K562 (cell line): Measurements from ENCODE around the gene HHLA2. TPM values are rescaled to one million over a fixed set of nuclear protein-coding genes. Genes with fewer than 3 reads are reported as not detected.

Source experiments
- ATAC-seq: fragments of 200-7000 bp; cut with Tn5 transposase; 3 replicates; pipeline ENCODE4 v1.9.1; 2020; ENCODE audit warnings: moderate library complexity
- BruUV-seq: library from RNA; stranded (reverse); fragments of 400-500 nt; replicated peaks from 2 replicates; lab custom pipeline; 2021; lab: Mats Ljungman, UMichigan
- CTCF ChIA-PET: fragments of 300-600 bp; formaldehyde crosslinking; extraction: SDS; loops from one replicate; lab custom pipeline; 2021; ENCODE audit warnings: low intra/inter-chr PET ratio; lab: Yijun Ruan, JAX
- POLR2A ChIA-PET: fragments of 300-600, 350-650 bp; sonication (Branson Sonifier 250); formaldehyde crosslinking; extraction: SDS; loops from one replicate; lab custom pipeline; 2021; ENCODE audit warnings: antibody characterized with exemption, inconsistent platforms; lab: Yijun Ruan, JAX
- DNase-seq, 4 experiments: peaks; one replicate each; pipeline versions ENCODE4 v3.0.0 to v3.0.0-alpha.2; 2011 to 2018; ENCODE audit warnings: low spot score in 3 of 4, mixed read lengths in 3 of 4; ENCODE audit errors: extremely low read depth in 1 of 4
- FAIRE-seq: peaks from 2 replicates; lab custom pipeline; 2011; peaks lifted over from hg19 to GRCh38; lab: Jason Lieb, UNC
- H2AFZ ChIP-seq: 2 replicates; pipeline ENCODE4 v1.6.0; 2011; ENCODE audit warnings: low read depth, low read length, control low read depth, inconsistent platforms
- H3K27ac ChIP-seq: fragments of 200-600 bp; 3 replicates; pipeline ENCODE4 v1.8.0; 2011; ENCODE audit warnings: low read depth, mild to moderate bottlenecking, control low read depth, inconsistent platforms, low read length, moderate library complexity, mixed read lengths; ENCODE audit errors: extremely low read depth
- H3K27me3 ChIP-seq, 2 experiments: fragments of 300-600 bp in 1 of 2; 2 replicates in 1 of 2; 3 replicates in 1 of 2; pipeline versions ENCODE4 v1.6.0 to v1.8.0; 2011; ENCODE audit warnings: inconsistent platforms in 2 of 2, low read length in 2 of 2, mild to moderate bottlenecking in 1 of 2, mixed read lengths in 1 of 2, moderate library complexity in 1 of 2; ENCODE audit not compliant: control insufficient read depth in 2 of 2, insufficient read depth in 2 of 2
- H3K36me3 ChIP-seq: fragments of 300-600 bp; 3 replicates; pipeline ENCODE4 v1.8.0; 2011; ENCODE audit warnings: mild to moderate bottlenecking, low read length, inconsistent platforms; ENCODE audit not compliant: control insufficient read depth, insufficient read depth
- H3K4me1 ChIP-seq, 2 experiments: fragments of 200-600 bp in 1 of 2; replicated peaks in 1 of 2; 2 replicates in 1 of 2; 3 replicates in 1 of 2; pipeline versions ENCODE4 v1.5.1 to v1.8.0; 2011; ENCODE audit warnings: inconsistent platforms in 2 of 2, low read length in 2 of 2, mild to moderate bottlenecking in 1 of 2, mixed read lengths in 1 of 2, moderate library complexity in 1 of 2; ENCODE audit not compliant: control insufficient read depth in 2 of 2, insufficient read depth in 2 of 2
- H3K4me2 ChIP-seq: 2 replicates; pipeline ENCODE4 v1.6.1; 2011; ENCODE audit warnings: low read length, control low read depth, inconsistent platforms, mixed read lengths; ENCODE audit not compliant: insufficient read depth
- H3K4me3 ChIP-seq: fragments of 200-600 bp; sonication (generic), shearing (Covaris generic); 2 replicates; pipeline ENCODE4 v1.5.1; 2016; ENCODE audit warnings: control low read depth, inconsistent platforms
- H3K79me2 ChIP-seq: fragments of 200-600 bp; 3 replicates; pipeline ENCODE4 v1.8.0; 2011; ENCODE audit warnings: low read length, inconsistent platforms; ENCODE audit not compliant: control insufficient read depth, insufficient read depth
- H3K9ac ChIP-seq, 2 experiments: 2 replicates each; pipeline versions ENCODE4 v1.6.0 to v1.6.1; 2011; ENCODE audit warnings: low read depth in 2 of 2, low read length in 2 of 2, control low read depth in 1 of 2, inconsistent platforms in 1 of 2, mild to moderate bottlenecking in 1 of 2, mixed read lengths in 1 of 2; ENCODE audit not compliant: insufficient read depth in 1 of 2
- H3K9me1 ChIP-seq: one replicate; pipeline ENCODE4 v1.6.0; 2011; ENCODE audit warnings: inconsistent platforms, mild to moderate bottlenecking, low read length, moderate library complexity; ENCODE audit not compliant: control insufficient read depth, insufficient read depth
- H3K9me3 ChIP-seq: replicated peaks from 2 replicates; pipeline ENCODE4 v1.5.1; 2011; ENCODE audit warnings: low read depth, low read length, inconsistent platforms; ENCODE audit not compliant: control insufficient read depth, insufficient read depth
- H4K20me1 ChIP-seq: replicated peaks from 2 replicates; pipeline ENCODE4 v1.6.1; 2011; ENCODE audit warnings: low read length, inconsistent platforms, mixed read lengths; ENCODE audit not compliant: control insufficient read depth, insufficient read depth
- ATF3 ChIP-seq, 2 experiments: fragments of 450-650 bp in 1 of 2; sonication (generic) in 1 of 2; formaldehyde crosslinking in 1 of 2; IDR thresholded peaks in 1 of 2; conservative IDR thresholded peaks in 1 of 2; 2 replicates each; pipeline versions ENCODE4 v1.6.1 to v1.8.1; 2016 to 2023; ENCODE audit warnings: mild to moderate bottlenecking in 2 of 2, moderate library complexity in 2 of 2, inconsistent platforms in 1 of 2, missing genetic modification reagents in 1 of 2
- CEBPB ChIP-seq: fragments of 450-650 bp; IDR thresholded peaks from 2 replicates; pipeline ENCODE4 v1.6.1; 2016; ENCODE audit warnings: missing genetic modification characterization, missing compliant biosample characterization
- CEBPG ChIP-seq, 3 experiments: fragments of 200-800 bp in 1 of 3; sonication (Bioruptor generic) in 1 of 3; sonication (generic) in 1 of 3; formaldehyde crosslinking in 1 of 3; IDR thresholded peaks in 2 of 3; conservative IDR thresholded peaks in 1 of 3; 2 replicates each; pipeline versions ENCODE4 v1.6.1 to v1.8.0; 2016 to 2022; ENCODE audit warnings: missing compliant biosample characterization in 2 of 3, missing genetic modification characterization in 2 of 3, mild to moderate bottlenecking in 1 of 3, missing genetic modification reagents in 1 of 3
- GTF2E2 ChIP-seq: fragments of 200-800 bp; sonication (Bioruptor generic); IDR thresholded peaks from 2 replicates; pipeline ENCODE4 v1.6.1; 2016; ENCODE audit warnings: missing genetic modification characterization, missing compliant biosample characterization
- PBX2 ChIP-seq, 2 experiments: IDR thresholded peaks in 1 of 2; conservative IDR thresholded peaks in 1 of 2; 2 replicates each; pipeline ENCODE4 v1.6.1; 2016; ENCODE audit warnings: low read depth in 2 of 2, mild to moderate bottlenecking in 1 of 2, missing compliant biosample characterization in 1 of 2, missing genetic modification characterization in 1 of 2, moderate library complexity in 1 of 2
- SAP30 ChIP-seq: fragments of 200-600 bp; sonication (generic); IDR thresholded peaks from 2 replicates; pipeline ENCODE4 v1.6.1; 2012; ENCODE audit warnings: borderline replicate concordance, low read depth, mild to moderate bottlenecking, moderate library complexity, low read length, control low read depth, inconsistent platforms; ENCODE audit not compliant: insufficient read depth, poor library complexity, severe bottlenecking
- ZNF655 ChIP-seq: fragments of 250-450 bp; sonication (Bioruptor Pico); IDR thresholded peaks from 2 replicates; pipeline ENCODE4 v1.5.0; 2021
- WGBS: fragments of 100-300 bp; shearing (Covaris generic); methylation state at CpG from one replicate; pipeline ENCODE4 v1.1.6; 2016; ENCODE audit warnings: low coverage, mixed read lengths; ENCODE audit not compliant: insufficient coverage; ENCODE audit errors: missing lambda C conversion rate; 5-methylcytosine and 5-hydroxymethylcytosine counted together
- in situ Hi-C: fragments of 300-500 bp; cut with MboI; formaldehyde crosslinking; loops from 4 replicates; pipeline ENCODE4 v1.15.0; 2018; ENCODE audit warnings: inconsistent platforms, mixed read lengths
- intact Hi-C: fragments of 100-400 bp; cut with micrococcal nuclease; formaldehyde crosslinking; loops from 2 replicates; pipeline ENCODE4 v1.14.2; 2022
- polyA plus RNA-seq, 8 experiments: library from polyadenylated mRNA; depleted of rRNA in 4 of 8; stranded (reverse) in 5 of 8; unstranded in 3 of 8; fragments of >200 nt; fragmentation: Nextera tagmentation in 2 of 8; fragmentation: Illumina TruSeq in 1 of 8; extraction: Ambion mirVana in 2 of 8; extraction: Trizol in 1 of 8; gene quantifications; 2 replicates each; pipeline versions ENCODE4 v1.2.1 to v1.2.3, GENCODE V29; 2011 to 2014; ENCODE audit warnings: inconsistent platforms in 1 of 8, missing spikeins in 1 of 8
- total RNA-seq, 7 experiments: library from RNA; depleted of rRNA in 6 of 7; stranded (reverse); fragments of >200 nt in 6 of 7; fragmentation: Illumina TruSeq in 2 of 7; extraction: Trizol in 2 of 7; gene quantifications; 2 replicates each; pipeline versions ENCODE4 v1.2.1 to v1.2.3, GENCODE V29; 2011 to 2021; ENCODE audit warnings: low replicate concordance in 1 of 7

The HHLA2 gene
- total and polyA plus RNA-seq, 9 of the 15 experiments (the other 6 are each of a cell fraction or from before 2014, with no cell fraction given) = 0.04 TPM; not detected in 7

GRCh38 chr3:108329508-108329907 is 33.2 kb downstream of the HHLA2 start:
- Histone ChIP-seq H3K27me3 (no peaks in the 10 kb centered on the region), H2AFZ (no peak overlapping the region), H3K27ac (no peak overlapping the region), H3K4me3 (no peak overlapping the region), H3K9ac (no peak overlapping the region), H3K4me2 (no peak overlapping the region), H4K20me1 (no peaks in the 10 kb centered on the region), H3K4me1 (no peaks in the 10 kb centered on the region; a peak in 3 of 5 replicates), H3K9me1 (no peaks in the 10 kb centered on the region), H3K79me2 (no peaks in the 10 kb centered on the region), H3K9me3 (no peaks in the 10 kb centered on the region), H3K36me3 (no peaks in the 10 kb centered on the region)
- no peak for ATAC-seq
- intact Hi-C loops = loop anchor here (10.0 kb wide), 1 partner anchor 175 kb away; no protein-coding TSS in a partner anchor
- CTCF ChIA-PET = no interaction called here
- no TSS peak for BruUV-seq
- POLR2A ChIA-PET = no interaction called here
- TF ChIP-seq SAP30 (no peak), ZNF655 (no peak), CEBPG (CRISPR knock-in tag; IDR thresholded peaks at IDR 0.05) (no peak), CEBPG (tag; conservative IDR thresholded peaks at IDR 0.05 in 1 of 2, IDR thresholded peaks at IDR 0.05 in 1 of 2) (peak; percentile 60 to 72), GTF2E2 (tag) (no peak), PBX2 (CRISPR knock-in tag; IDR thresholded peaks at IDR 0.05; ENCODE audit: low read depth) (no peak), PBX2 (tag; conservative IDR thresholded peaks at IDR 0.05; ENCODE audit: low read depth) (0 out of 2 replicates have a peak, but pooled peaks have one; percentile 21), ATF3 (IDR thresholded peaks at IDR 0.05) (peak; percentile 63), ATF3 (CRISPR knock-in tag; conservative IDR thresholded peaks at IDR 0.05) (no peak), CEBPB (tag) (peak; percentile 42)
- DNase-seq = no peak
- WGBS = 0% methylated on average over 4 of the region's 5 CpGs
- no peak for FAIRE-seq
- in situ Hi-C loops = no loop called here
